IPS-NIHi7 (cell line): ENCODE measurements around the gene RNF214.
A peak's percentile ranks its signal among the peaks of the same experiment; 100 is the strongest.
"Not testable (repeated sequence)": the region's sequence is repeated elsewhere in the genome, so short reads cannot be mapped to it uniquely, and the experiment has no call there.

Experiments used
- DNase-seq: peaks from one replicate; pipeline ENCODE4 v3.0.0; 2012; ENCODE audit warnings: mixed read lengths; ENCODE audit errors: extremely low spot score

The RNF214 gene

GRCh38 chr11:117230286-117230961 is 2.0 kb upstream of the RNF214 start:
- DNase-seq: no peak

DNA sequence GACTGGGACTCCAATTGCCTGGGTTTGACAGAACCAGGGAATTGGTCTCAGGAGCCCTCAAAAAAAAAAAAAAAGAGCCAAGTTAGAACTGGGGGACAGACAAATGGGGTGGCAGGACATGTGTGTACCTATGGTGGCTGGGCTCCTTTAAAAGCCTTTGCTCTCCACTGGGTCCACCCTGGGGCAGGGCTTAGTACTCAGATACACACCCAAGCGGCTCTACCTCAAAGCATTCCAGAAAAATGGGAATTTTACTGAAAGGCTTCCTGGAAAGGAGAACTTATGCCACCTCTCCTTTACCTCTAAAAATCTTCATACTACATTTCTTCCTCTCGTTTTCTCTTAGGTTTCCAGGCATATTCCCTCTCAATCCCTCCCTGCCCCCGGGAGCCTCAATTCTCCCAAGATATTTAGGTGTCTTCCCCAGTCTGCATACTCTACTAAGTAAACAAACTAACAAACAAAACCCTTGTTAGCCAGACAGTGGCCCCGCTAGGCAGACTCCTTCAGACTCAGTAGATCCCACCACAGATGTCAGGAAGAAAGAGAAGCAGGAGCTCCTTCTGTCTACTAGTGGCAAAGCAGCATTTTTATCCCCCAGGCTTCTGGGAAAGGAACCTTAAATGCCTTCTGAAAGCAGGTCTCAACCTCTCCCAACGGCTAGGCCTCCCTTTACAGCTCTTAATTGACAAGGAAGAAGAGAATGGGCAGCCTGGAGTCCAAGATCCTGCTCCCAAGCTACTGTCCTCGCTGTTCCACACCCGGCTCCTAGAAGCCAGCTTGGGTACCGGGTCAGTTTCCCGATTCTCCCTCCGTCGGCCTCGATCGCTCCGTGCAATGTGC is 1.3 kb upstream of the RNF214 start:
- DNase-seq: no peak

DNA sequence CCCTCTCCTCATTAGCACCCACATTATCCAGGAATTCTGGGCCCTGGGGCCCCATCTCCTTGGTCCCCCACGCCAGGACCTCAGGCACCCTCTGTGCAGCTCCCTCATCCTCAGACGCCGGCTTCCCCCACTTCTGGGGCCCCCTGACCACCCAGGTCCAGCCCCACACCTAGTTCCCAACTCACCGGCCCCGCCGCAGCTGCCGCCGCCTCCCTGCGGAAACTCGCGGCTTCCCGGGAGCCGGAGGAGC is 704 bp upstream of the RNF214 start, which contains the start of gene PCSK7:
Gene PCSK7 (minus strand): TSS at position 232 of the 250 bp plus-strand sequence. CDS start 2,229 bp downstream, outside the sequence.
- no peak for DNase-seq

DNA sequence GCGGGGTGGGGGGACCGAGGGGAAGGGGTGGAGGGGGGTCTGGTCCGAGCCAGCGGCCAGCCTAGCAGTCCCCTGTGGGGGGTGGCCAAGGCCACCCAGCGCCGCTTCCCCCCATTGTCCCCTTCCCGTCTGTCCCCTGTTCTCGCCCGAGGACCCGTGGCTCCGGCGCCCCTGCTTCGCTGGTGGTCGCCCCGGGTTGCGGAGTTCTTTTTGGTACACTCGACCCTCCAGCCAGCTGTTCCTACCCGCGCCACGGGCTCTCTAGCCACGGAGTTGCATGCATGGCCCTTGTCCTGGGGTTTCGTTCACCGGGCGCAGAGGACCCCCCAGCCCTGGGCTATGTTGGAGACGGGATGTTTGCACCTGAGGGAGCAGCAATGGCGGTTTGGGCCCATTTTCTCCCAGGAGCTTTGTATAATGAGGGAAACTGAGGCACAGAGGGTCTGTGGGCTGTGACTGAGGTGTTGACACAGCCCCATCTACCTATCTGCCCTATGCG is 489 bp downstream of the RNF214 start:
- DNase-seq: peak; percentile 63

DNA sequence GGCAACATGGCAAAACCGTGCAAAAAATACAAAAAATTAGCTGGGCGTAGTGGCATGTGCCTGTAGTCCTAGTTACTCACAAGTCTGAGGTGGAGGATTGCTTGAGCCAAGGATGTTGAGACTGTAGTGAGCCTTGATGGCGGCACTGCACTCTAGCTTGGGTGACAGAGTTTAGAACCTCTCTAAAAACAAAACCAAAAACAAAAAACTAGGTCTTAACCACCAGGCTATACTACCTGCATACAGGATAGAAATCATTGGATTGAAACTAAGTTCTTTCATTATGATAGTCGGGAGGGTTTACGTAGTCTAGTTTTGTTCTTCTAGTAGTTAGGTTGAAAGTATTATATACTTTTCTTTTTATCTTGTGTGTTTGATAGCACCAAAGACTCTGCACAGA is 5.8 kb downstream of the RNF214 start:
- DNase-seq: no peak

GRCh38 chr11:117239295-117239694 is 6.8 kb downstream of the RNF214 start:
- no peak for DNase-seq

GRCh38 chr11:117248341-117248740 is 15.9 kb downstream of the RNF214 start:
- DNase-seq: no peak

GRCh38 chr11:117249571-117249970 is 17.1 kb downstream of the RNF214 start:
- no peak for DNase-seq

DNA sequence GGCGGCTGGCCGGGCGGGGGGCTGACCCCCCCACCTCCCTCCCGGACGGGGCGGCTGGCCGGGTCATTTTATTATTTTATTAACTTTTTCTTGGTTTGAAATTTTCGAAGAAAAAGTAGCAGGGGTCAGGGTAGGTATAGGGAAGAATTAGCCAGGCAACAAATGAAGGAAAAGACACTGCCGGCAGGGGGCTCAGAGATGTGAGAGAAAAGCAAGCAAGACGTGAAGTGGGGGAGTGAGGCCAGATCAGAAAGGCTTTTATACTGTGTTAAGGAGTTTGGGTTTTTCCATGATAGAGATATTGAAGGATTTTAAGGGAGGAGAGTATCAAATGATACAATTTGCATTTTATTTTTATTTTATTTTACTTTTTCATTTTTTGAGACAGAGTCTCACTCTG is 19.0 kb downstream of the RNF214 start:
- no peak for DNase-seq

- DNase-seq: no peak
These were observed 23.5 kb downstream of the RNF214 start for GRCh38 chr11:117255966-117256365.

GRCh38 chr11:117256573-117256972 is 24.1 kb downstream of the RNF214 start:
- no peak for DNase-seq

GRCh38 chr11:117258576-117258975 is 26.1 kb downstream of the RNF214 start:
- DNase-seq: no peak

- DNase-seq: no peak
These were observed 26.9 kb downstream of the RNF214 start for GRCh38 chr11:117259417-117259816.

DNA sequence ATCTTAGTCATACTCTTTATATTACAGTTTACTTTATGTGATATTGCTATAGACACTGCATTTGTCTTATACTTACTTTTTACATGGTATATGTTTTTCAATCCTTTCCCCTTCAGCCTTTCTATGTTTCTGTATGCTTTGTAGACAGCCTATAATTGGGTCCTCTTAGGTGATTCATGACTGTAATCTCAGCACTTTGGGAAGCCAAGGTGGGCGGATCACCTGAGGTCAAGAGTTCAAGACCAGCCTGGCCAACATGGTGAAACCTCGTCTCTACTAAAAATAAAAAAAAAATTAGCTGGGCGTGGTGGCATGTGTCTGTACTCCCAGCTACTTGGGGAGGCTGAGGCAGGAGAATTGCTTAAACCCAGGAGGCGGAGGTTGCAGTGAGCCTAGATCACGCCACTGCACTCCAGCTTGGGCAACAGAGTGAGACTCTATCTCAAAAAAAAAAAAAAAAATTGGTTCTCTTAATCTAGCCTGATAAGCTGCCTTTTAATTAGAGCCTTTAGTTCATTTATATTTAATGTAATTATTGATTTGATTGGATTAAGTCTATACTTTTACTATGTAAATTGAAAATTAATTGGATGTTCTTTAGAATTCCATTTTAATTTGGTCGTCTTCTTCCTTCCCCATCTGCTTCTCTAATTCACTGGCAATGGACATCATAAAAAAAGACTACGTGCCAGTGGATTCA is 32.3 kb downstream of the RNF214 start:
- not testable (repeated sequence) for DNase-seq

GRCh38 chr11:117265745-117266144 is 33.3 kb downstream of the RNF214 start:
- DNase-seq: no peak

DNA sequence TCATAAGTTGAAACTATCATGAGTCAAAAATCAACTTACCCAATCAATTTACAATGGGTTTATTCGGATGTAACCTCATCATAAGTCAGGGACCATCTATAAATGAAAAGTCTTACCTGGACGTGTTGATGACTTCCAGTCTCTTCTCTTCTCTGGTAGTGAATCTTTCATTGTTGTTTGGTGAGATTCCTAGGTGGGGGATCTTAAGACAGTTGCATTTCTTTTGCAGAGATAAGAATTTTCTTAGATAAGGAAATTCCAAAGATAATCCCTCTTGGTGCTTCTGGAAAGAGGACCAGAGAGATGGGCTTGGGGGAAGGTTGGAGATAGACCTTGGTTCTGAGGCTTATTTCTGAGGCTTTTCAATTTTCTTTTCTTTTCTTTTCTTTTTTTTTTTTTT is 37.4 kb downstream of the RNF214 start:
- DNase-seq: no peak

DNA sequence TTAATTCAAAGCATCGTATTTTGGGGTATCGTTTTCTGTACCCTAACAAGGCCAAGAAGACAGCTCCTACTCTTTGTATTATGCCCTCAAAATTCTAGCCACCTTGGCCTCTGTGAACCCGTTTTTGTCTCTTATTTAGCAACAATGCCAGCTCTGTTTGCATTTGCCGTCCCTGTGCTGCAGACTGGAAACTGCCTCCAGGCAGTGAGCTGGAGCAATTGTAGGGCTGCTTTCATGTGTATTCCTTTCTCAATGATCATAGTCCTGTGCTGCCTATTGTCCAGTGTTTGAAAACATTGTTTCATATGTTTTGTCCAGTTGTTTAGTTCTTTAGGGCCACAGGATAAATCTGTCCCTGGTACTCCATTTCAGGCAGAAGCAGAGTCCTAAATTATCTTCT is 38.7 kb downstream of the RNF214 start:
- DNase-seq: no peak

GRCh38 chr11:117272175-117272574 is 39.7 kb downstream of the RNF214 start:
- DNase-seq: not testable (repeated sequence)

DNA sequence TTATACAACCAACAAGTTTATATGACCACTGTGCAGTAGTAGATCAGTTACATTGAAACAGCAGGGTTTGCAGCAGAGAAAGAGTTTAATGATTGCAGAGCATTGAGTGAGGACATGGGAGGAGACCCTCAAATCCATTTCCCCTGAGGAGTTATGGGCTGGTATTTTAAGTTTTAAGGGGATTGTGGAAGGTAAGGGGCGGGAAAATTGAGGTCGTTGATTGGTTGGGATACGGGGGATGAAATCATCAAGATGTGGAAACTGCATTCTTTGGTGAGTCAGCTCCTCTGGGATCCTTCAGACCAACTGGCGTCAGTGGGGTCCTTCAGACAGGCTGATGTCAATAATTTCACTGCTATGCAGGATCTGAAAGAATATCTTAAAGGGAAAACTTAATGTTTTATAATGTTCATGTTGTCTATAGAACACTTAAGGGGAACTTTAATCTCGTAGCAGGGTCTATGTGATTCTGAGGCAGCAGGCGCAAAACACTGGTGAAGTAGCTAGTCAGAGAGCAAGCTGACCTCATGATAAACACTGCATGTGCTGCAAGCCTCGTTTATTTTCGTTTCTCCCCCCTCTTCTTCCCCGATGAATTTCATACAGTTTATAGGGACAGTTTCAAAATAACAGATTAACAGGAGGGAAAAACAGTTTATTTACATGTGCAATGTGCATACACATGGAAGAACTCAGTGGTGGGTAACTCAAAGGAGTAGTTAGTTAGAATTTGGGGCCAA is 41.2 kb downstream of the RNF214 start:
- peak; percentile 40 for DNase-seq

GRCh38 chr11:117278347-117278746 is 45.9 kb downstream of the RNF214 start:
- no peak for DNase-seq

GRCh38 chr11:117279711-117280376 is 47.4 kb downstream of the RNF214 start:
- no peak for DNase-seq
